ENCODE measurements around the gene USP12. TPM values are rescaled to one million over a fixed set of nuclear protein-coding genes. Genes with fewer than 3 reads are reported as not detected.

USP12 gene
- total RNA-seq, 1 donor from 2014 or later: 19.7 TPM

DNA sequence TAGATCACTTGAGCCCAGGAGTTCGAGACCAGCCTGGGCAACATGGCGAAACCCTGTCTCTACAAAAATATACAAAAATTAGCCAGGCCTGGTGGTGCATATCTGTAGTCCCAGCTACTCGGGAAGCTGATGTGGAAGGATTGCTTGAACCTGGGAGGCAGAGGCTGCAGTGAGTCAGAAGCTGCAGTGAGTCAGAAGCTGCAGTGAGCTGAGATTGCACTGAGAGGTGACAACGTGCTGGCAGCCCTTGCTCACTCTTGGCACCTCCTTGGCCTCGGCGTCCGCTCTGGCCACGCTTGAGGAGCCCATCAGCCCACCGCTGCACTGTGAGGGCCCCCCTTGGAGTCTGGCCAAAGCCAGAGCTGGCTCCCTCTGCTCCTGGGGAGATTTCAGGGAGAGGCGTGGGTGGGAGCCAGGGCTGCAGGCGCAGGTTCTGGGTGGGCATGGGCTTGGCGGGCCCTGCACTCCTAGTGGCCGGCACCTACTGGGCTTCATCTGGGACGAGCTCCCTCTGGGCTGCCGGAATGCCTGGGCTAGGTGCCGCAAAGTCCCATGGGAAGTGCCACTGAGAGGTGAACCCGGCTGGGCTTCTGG, 40.3 kb upstream of the USP12 start:
- H3K79me2 ChIP-seq (ENCODE audit: low read depth): no peaks in the 10 kb centered on the region
- no peaks in the 10 kb centered on the region for H4K20me1 ChIP-seq (ENCODE audit: low read depth)
- H3K4me1 ChIP-seq: no peaks in the 10 kb centered on the region
- Mint-ChIP-seq H3K36me3 (peaks cover 6% of the 10 kb centered on the region), H3K4me1 (no peaks in the 10 kb centered on the region), H3K27me3 (ENCODE audit: insufficient read depth, low read depth) (peaks cover 4% of the 10 kb centered on the region), H3K4me3 (no peak overlapping the region), H3K9me3 (peaks cover 3% of the 10 kb centered on the region), H3K27ac (no peak overlapping the region)
- H3K27me3 ChIP-seq: no peaks in the 10 kb centered on the region
- H3K27ac ChIP-seq: no peak overlapping the region
- no peak for TF ChIP-seq EZH2 (IDR thresholded peaks at IDR 0.05)
- TF ChIP-seq, protein P1, sequence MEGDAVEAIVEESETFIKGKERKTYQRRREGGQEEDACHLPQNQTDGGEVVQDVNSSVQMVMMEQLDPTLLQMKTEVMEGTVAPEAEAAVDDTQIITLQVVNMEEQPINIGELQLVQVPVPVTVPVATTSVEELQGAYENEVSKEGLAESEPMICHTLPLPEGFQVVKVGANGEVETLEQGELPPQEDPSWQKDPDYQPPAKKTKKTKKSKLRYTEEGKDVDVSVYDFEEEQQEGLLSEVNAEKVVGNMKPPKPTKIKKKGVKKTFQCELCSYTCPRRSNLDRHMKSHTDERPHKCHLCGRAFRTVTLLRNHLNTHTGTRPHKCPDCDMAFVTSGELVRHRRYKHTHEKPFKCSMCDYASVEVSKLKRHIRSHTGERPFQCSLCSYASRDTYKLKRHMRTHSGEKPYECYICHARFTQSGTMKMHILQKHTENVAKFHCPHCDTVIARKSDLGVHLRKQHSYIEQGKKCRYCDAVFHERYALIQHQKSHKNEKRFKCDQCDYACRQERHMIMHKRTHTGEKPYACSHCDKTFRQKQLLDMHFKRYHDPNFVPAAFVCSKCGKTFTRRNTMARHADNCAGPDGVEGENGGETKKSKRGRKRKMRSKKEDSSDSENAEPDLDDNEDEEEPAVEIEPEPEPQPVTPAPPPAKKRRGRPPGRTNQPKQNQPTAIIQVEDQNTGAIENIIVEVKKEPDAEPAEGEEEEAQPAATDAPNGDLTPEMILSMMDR (IDR thresholded peaks at IDR 0.05): no peak
- TF ChIP-seq EZH2phosphoT487 (IDR thresholded peaks at IDR 0.05): no peak
- no peaks in the 10 kb centered on the region for H3K36me3 ChIP-seq
- DNase-seq (ENCODE audit: low spot score): no peak
- H2AFZ ChIP-seq (replicated peaks): no peak overlapping the region
- no peak overlapping the region for H3K4me3 ChIP-seq
- H3F3A ChIP-seq (ENCODE audit: low read depth): no peaks in the 10 kb centered on the region
- no peaks in the 10 kb centered on the region for H3K9me3 ChIP-seq (ENCODE audit: low read depth)
- no peak overlapping the region for H3K4me2 ChIP-seq
- H3K9ac ChIP-seq: no peak overlapping the region

DNA sequence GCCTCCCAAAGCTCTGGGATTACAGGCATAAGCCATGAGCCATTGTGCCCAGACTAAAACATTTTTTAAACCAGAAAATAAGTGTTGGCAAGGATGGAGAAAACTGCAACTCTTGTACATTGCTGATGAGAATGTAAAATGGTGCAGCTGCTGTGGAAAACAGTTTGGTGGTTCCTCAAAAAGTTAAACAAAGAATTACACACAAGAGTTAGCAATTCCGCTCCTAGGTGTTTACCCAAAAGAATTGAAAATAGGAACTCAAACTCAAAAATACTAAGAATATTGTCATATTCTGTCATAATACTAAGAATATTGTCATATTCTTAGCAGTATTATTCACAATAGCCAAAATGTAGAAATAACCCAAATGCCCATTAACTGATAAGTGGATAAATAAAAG, 39.7 kb upstream of the USP12 start:
- no peak overlapping the region for H3K9ac ChIP-seq
- Mint-ChIP-seq H3K27ac (no peak overlapping the region), H3K36me3 (peaks cover 6% of the 10 kb centered on the region), H3K4me3 (no peak overlapping the region), H3K4me1 (no peaks in the 10 kb centered on the region), H3K9me3 (peaks cover 3% of the 10 kb centered on the region), H3K27me3 (ENCODE audit: insufficient read depth, low read depth) (peaks cover 4% of the 10 kb centered on the region)
- H4K20me1 ChIP-seq (ENCODE audit: low read depth): no peaks in the 10 kb centered on the region
- no peak overlapping the region for H3K4me2 ChIP-seq
- no peak overlapping the region for H3K27ac ChIP-seq
- DNase-seq (ENCODE audit: low spot score): no peak
- H2AFZ ChIP-seq (replicated peaks): no peak overlapping the region
- no peaks in the 10 kb centered on the region for H3K9me3 ChIP-seq (ENCODE audit: low read depth)
- TF ChIP-seq EZH2 (IDR thresholded peaks at IDR 0.05): no peak
- TF ChIP-seq, protein P1 (IDR thresholded peaks at IDR 0.05): no peak
- TF ChIP-seq EZH2phosphoT487 (IDR thresholded peaks at IDR 0.05): no peak
- no peaks in the 10 kb centered on the region for H3K27me3 ChIP-seq
- no peaks in the 10 kb centered on the region for H3F3A ChIP-seq (ENCODE audit: low read depth)
- no peak overlapping the region for H3K4me3 ChIP-seq
- H3K79me2 ChIP-seq (ENCODE audit: low read depth): no peaks in the 10 kb centered on the region
- H3K36me3 ChIP-seq: no peaks in the 10 kb centered on the region
- H3K4me1 ChIP-seq: no peaks in the 10 kb centered on the region

DNA sequence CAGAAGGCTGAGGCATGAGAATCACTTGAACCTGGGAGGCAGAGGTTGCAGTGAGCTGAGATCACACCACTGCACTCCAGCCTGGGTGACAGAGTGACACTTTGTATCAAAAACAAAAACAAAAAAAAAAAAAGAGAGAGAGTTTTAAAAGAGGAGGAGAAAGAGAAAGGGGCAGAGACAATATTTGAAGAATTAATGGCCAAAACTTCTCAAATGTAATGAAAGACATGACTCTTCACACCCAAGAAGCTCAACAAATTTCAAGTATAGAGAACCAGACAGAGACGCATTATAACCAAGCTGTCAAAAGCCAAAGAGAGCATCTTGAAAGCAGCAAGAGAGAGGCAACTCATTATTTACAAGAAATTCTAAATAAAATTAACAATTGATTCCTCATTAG, 36.9 kb upstream of the USP12 start:
- Histone ChIP-seq H3K36me3 (no peaks in the 10 kb centered on the region), H4K20me1 (ENCODE audit: low read depth) (no peaks in the 10 kb centered on the region), H3K9me3 (ENCODE audit: low read depth) (no peaks in the 10 kb centered on the region), H3F3A (ENCODE audit: low read depth) (no peaks in the 10 kb centered on the region), H3K4me1 (no peaks in the 10 kb centered on the region), H3K4me2 (no peak overlapping the region), H3K27me3 (no peaks in the 10 kb centered on the region), H3K4me3 (no peak overlapping the region), H2AFZ (replicated peaks) (no peak overlapping the region), H3K9ac (no peak overlapping the region), H3K27ac (no peak overlapping the region), H3K79me2 (ENCODE audit: low read depth) (no peaks in the 10 kb centered on the region)
- H3K4me3 Mint-ChIP-seq: no peak overlapping the region
- no peaks in the 10 kb centered on the region for H3K4me1 Mint-ChIP-seq
- peaks cover 5% of the 10 kb centered on the region for H3K27me3 Mint-ChIP-seq (ENCODE audit: insufficient read depth, low read depth)
- DNase-seq (ENCODE audit: low spot score): no peak
- no peak overlapping the region for H3K27ac Mint-ChIP-seq
- H3K9me3 Mint-ChIP-seq: peaks cover 3% of the 10 kb centered on the region
- peaks cover 6% of the 10 kb centered on the region for H3K36me3 Mint-ChIP-seq
- TF ChIP-seq, protein P1 (IDR thresholded peaks at IDR 0.05): no peak
- no peak for TF ChIP-seq EZH2 (IDR thresholded peaks at IDR 0.05)
- TF ChIP-seq EZH2phosphoT487 (IDR thresholded peaks at IDR 0.05): no peak
